Smooth muscle cell (in vitro differentiated cells): Measurements from ENCODE around the gene AQP12B. TPM values are rescaled to one million over a fixed set of nuclear protein-coding genes. Genes with fewer than 3 reads are reported as not detected.

Source experiments
- DNase-seq: peaks from one replicate; lab custom pipeline; 2025; ENCODE audit not compliant: unreplicated experiment; lab: John Stamatoyannopoulos, UW
- H2AFZ ChIP-seq: fragments of 200-600 bp; sonication (generic); 2 replicates; pipeline ENCODE4 v1.6.0; 2016; ENCODE audit warnings: antibody characterized with exemption, low read depth, mild to moderate bottlenecking
- H3F3A ChIP-seq: fragments of 200-600 bp; sonication (generic); 2 replicates; pipeline ENCODE4 v1.6.0; 2017; ENCODE audit warnings: antibody characterized with exemption, low read depth
- H3K27ac ChIP-seq: fragments of 200-600 bp; sonication (generic); 2 replicates; pipeline ENCODE4 v1.5.1; 2016; ENCODE audit warnings: low read depth, mild to moderate bottlenecking
- H3K27me3 ChIP-seq: fragments of 200-600 bp; sonication (generic); 2 replicates; pipeline ENCODE4 v1.6.1; 2016; ENCODE audit warnings: low read depth, mild to moderate bottlenecking
- H3K36me3 ChIP-seq: fragments of 200-600 bp; sonication (generic); 2 replicates; pipeline ENCODE4 v1.5.1; 2016; ENCODE audit warnings: low read depth
- H3K4me1 ChIP-seq: fragments of 200-600 bp; sonication (generic); 2 replicates; pipeline ENCODE4 v1.5.1; 2016; ENCODE audit warnings: low read depth
- H3K4me2 ChIP-seq: fragments of 200-600 bp; sonication (generic); 2 replicates; pipeline ENCODE4 v1.6.0; 2016; ENCODE audit warnings: mild to moderate bottlenecking
- H3K4me3 ChIP-seq: fragments of 200-600 bp; sonication (generic); 2 replicates; pipeline ENCODE4 v1.5.1; 2016; ENCODE audit warnings: mild to moderate bottlenecking
- H3K79me2 ChIP-seq: fragments of 200-600 bp; sonication (generic); 2 replicates; pipeline ENCODE4 v1.6.0; 2016; ENCODE audit warnings: low read depth, mild to moderate bottlenecking
- H3K9ac ChIP-seq: fragments of 200-600 bp; sonication (generic); 2 replicates; pipeline ENCODE4 v1.6.0; 2016; ENCODE audit warnings: low read depth
- H3K9me3 ChIP-seq: fragments of 200-600 bp; sonication (generic); replicated peaks from 2 replicates; pipeline ENCODE4 v1.5.1; 2016; ENCODE audit warnings: low read depth
- H4K20me1 ChIP-seq: fragments of 200-600 bp; sonication (generic); 2 replicates; pipeline ENCODE4 v1.6.0; 2016; ENCODE audit warnings: low read depth
- WGBS: methylation state at CpG from one replicate; pipeline ENCODE4 v1.1.7; 2016; ENCODE audit warnings: low lambda C conversion rate; 5-methylcytosine and 5-hydroxymethylcytosine counted together
- polyA plus RNA-seq: library from polyadenylated mRNA; unstranded; fragments of >200 nt; fragmentation: Nextera tagmentation; extraction: Ambion mirVana; gene quantifications from 2 replicates; pipeline ENCODE4 v1.2.1, GENCODE V29; 2016
- total RNA-seq: library from RNA; depleted of rRNA; stranded (reverse); fragments of >200 nt; gene quantifications from 2 replicates; pipeline ENCODE4 v1.2.3, GENCODE V29; 2014
- TF ChIP-seq, protein P1 (sequence below): fragments of 200-600 bp; sonication (generic); IDR thresholded peaks from 2 replicates; pipeline ENCODE4 v1.5.1; 2017; ENCODE audit warnings: borderline replicate concordance, mild to moderate bottlenecking, antibody characterized with exemption; ENCODE audit not compliant: insufficient read depth, poor library complexity, severe bottlenecking

The AQP12B gene
- total and polyA plus RNA-seq, 2 experiments from 2014 or later, result not detected

DNA sequence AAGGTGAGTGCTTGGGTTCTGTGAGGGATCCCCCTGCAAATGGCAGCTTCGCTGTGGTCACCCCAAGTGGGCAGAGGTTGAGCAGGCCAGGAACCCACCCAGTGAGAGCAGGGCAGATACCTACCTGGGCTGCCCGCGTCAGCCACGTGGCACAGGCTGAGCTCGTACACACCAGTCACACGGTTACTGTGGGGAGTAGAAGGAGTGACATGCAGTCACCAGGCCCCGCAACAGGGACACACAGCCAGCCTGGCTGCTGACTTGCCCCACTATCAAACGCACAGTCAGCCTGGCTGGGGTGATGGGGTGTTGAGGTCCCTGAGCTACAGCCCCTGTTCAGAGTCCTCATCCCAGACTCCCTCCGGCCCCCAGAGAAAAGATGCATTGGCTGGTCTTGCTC is 41.2 kb upstream of the AQP12B start:
- no peaks in the 10 kb centered on the region for H3K79me2 ChIP-seq
- H3K27ac ChIP-seq, result no peak overlapping the region
- no peak overlapping the region for H3K4me3 ChIP-seq
- TF ChIP-seq, protein P1, sequence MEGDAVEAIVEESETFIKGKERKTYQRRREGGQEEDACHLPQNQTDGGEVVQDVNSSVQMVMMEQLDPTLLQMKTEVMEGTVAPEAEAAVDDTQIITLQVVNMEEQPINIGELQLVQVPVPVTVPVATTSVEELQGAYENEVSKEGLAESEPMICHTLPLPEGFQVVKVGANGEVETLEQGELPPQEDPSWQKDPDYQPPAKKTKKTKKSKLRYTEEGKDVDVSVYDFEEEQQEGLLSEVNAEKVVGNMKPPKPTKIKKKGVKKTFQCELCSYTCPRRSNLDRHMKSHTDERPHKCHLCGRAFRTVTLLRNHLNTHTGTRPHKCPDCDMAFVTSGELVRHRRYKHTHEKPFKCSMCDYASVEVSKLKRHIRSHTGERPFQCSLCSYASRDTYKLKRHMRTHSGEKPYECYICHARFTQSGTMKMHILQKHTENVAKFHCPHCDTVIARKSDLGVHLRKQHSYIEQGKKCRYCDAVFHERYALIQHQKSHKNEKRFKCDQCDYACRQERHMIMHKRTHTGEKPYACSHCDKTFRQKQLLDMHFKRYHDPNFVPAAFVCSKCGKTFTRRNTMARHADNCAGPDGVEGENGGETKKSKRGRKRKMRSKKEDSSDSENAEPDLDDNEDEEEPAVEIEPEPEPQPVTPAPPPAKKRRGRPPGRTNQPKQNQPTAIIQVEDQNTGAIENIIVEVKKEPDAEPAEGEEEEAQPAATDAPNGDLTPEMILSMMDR, result no peak
- WGBS, result 97% methylated on average over 9 of the region's 9 CpGs
- no peaks in the 10 kb centered on the region for H4K20me1 ChIP-seq
- no peaks in the 10 kb centered on the region for H3K9me3 ChIP-seq
- no peaks in the 10 kb centered on the region for H3K36me3 ChIP-seq
- H3K4me1 ChIP-seq, result no peaks in the 10 kb centered on the region
- H3K9ac ChIP-seq, result no peak overlapping the region
- DNase-seq, result no peak
- H2AFZ ChIP-seq, result no peak overlapping the region
- H3F3A ChIP-seq, result no peaks in the 10 kb centered on the region
- no peak overlapping the region for H3K4me2 ChIP-seq
- H3K27me3 ChIP-seq, result no peaks in the 10 kb centered on the region

DNA sequence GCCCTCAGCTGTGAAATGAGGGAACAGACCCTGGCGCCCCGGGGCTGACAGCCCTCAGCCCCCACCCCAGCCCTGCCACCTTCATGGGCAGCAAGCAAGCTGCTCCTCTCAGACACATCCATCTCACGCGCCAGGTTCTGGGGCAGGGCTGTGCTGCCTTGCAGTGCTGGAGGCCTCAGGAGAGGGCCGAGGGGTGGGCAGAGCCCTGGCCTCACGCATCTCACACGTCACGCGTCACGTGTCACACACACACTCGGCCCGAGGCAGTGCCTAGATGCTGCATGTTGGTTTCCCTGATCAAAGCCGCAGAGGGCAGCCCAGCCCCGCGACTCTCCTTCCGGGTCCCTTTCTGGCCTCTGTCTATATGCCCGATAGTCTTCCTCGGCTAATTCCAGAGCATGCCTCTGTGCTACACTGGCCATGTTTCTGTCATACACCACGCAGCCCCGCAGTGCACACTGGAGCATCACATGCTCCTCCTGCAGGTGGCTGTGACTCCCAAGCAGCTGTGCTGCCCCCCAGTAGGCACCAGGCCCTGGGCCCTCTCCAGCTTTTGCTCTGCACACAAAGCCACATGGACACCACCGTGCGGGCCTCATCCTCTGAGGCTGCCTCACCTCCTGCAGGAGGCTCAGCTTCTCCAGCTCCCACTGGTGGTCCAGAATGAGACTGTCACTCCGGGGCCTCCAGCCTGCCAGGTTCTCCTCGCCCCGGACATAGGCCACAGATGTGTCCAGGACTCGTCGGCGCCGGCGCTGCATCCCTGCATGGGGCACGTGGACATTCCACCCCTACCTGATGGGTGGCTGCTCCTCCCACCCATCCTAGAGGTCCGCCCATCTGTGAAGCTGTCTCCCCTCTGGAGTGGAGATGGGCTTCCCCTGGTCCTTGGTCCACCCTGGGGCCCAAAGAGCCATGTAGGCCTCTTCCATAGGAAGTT is 40.4 kb upstream of the AQP12B start:
- no peaks in the 10 kb centered on the region for H3K9me3 ChIP-seq
- TF ChIP-seq, protein P1, result no peak
- no peaks in the 10 kb centered on the region for H3K27me3 ChIP-seq
- no peaks in the 10 kb centered on the region for H3K4me1 ChIP-seq
- no peaks in the 10 kb centered on the region for H4K20me1 ChIP-seq
- no peak overlapping the region for H3K4me3 ChIP-seq
- no peak overlapping the region for H2AFZ ChIP-seq
- no peaks in the 10 kb centered on the region for H3K36me3 ChIP-seq
- no peaks in the 10 kb centered on the region for H3F3A ChIP-seq
- DNase-seq, result no peak
- no peak overlapping the region for H3K27ac ChIP-seq
- no peaks in the 10 kb centered on the region for H3K79me2 ChIP-seq
- no peak overlapping the region for H3K4me2 ChIP-seq
- H3K9ac ChIP-seq, result no peak overlapping the region
- WGBS, result 93% methylated on average over 29 of the region's 32 CpGs

DNA sequence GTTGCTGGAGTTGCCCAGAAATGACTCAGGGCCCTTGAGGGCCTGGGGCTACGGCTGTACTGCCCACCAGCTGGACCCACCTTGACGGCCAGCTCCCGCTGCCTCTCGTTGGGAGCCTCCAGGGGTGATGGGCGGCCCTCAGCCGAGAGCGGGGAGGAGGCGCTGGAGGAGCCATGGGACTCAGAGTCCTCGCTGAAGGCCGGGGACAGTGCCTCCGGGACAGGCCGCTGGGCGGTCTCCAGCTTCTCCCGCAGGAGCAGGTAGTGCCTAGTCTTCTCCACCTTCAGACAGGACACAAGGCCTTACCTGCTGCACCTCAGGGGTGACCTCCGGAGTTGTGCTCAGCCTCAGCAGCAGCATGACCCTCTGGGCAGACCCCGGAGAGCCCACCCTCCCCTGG is 39.7 kb upstream of the AQP12B start:
- H3K4me3 ChIP-seq, result no peak overlapping the region
- H3K4me1 ChIP-seq, result no peaks in the 10 kb centered on the region
- no peaks in the 10 kb centered on the region for H3K36me3 ChIP-seq
- no peaks in the 10 kb centered on the region for H3F3A ChIP-seq
- 95% methylated on average over 14 of the region's 16 CpGs for WGBS
- no peak overlapping the region for H3K27ac ChIP-seq
- no peaks in the 10 kb centered on the region for H3K27me3 ChIP-seq
- DNase-seq, result no peak
- no peaks in the 10 kb centered on the region for H4K20me1 ChIP-seq
- no peak overlapping the region for H3K9ac ChIP-seq
- no peaks in the 10 kb centered on the region for H3K9me3 ChIP-seq
- TF ChIP-seq, protein P1, result no peak
- H3K79me2 ChIP-seq, result no peaks in the 10 kb centered on the region
- H3K4me2 ChIP-seq, result no peak overlapping the region
- no peak overlapping the region for H2AFZ ChIP-seq

DNA sequence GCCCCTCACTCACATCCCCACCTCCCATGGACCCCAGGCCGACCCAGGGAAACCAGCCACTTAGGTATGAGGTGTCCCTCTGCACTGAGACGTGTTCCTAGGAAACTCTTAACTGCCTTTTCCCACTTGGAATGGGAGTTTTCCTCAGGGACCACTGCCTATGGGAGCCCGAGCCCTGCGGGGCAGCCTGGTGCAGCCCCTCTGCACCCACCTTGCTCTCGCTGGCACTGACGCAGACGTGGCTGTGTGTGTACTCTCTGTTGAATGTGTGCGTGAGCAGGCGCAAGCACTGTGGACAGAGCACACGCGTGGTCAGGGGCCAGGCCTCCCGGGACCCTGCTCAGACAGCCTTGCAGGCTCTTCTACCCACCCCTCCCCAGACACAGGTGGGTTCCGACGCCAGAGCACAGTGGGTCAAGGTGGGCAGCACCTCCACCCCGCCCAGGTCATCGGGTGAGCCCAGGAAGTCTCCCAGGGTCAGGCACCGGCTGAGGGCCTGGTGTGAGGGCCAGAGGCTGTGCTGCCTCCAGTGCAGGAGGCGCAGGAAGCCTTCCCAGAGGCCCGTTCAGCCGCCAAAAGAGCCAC is 39.0 kb upstream of the AQP12B start:
- WGBS, result 96% methylated on average over 20 of the region's 20 CpGs
- Histone ChIP-seq H3K27ac (no peak overlapping the region), H3K4me3 (no peak overlapping the region), H3K27me3 (no peaks in the 10 kb centered on the region), H3K4me1 (no peaks in the 10 kb centered on the region), H3K9ac (no peak overlapping the region), H3K4me2 (no peak overlapping the region), H3K9me3 (no peaks in the 10 kb centered on the region), H4K20me1 (no peaks in the 10 kb centered on the region), H3K36me3 (no peaks in the 10 kb centered on the region), H3K79me2 (no peaks in the 10 kb centered on the region), H3F3A (no peaks in the 10 kb centered on the region), H2AFZ (no peak overlapping the region)
- TF ChIP-seq, protein P1, result no peak
- no peak for DNase-seq
